Femur (tissue), 1 donor: Measurements from ENCODE around the gene CNTNAP5.

Experiments used
- DNase-seq: peaks from one replicate; pipeline ENCODE4 v3.0.0-alpha.2; 2017

Gene CNTNAP5

DNA sequence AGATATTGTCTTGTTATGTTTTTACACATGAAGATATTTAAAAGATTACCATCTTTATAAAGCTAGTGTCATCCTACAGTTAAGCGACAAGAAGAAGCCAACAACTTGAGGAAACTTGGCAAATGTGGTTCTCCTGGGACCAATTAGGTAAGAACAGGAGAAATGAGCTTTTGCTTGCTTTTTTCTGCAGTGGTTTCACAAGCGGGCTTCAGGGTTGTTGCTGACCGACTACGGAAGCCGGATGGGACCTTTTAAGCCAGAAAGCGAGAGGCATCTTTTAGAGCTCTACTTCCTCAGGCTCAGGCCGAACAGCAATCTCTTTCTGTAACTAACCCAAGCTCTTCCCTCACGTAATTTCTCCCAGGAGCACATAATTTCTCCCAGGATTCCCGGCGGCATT is 256.5 kb downstream of the CNTNAP5 start:
- peak; percentile 35 for DNase-seq

DNA sequence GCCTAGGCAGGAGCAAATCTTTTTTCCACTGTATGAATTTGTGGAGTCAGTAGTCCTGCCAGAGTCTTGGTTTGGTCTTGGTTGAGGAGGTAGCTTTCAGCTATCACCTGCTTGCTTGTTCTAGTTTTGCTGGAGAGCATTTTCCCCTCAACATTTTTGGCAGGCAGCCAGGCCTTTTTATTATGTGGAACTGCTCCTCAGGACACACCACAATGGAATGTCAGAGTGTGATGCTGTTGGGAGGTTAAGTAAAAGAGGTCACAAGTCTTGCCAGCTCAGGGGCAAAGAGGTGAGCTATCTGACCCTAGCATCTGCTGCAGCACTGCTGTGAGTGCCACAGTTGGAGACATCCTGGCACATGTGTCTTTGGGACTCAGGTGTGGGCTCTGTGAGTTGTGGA is 258.0 kb downstream of the CNTNAP5 start:
- no peak for DNase-seq

DNA sequence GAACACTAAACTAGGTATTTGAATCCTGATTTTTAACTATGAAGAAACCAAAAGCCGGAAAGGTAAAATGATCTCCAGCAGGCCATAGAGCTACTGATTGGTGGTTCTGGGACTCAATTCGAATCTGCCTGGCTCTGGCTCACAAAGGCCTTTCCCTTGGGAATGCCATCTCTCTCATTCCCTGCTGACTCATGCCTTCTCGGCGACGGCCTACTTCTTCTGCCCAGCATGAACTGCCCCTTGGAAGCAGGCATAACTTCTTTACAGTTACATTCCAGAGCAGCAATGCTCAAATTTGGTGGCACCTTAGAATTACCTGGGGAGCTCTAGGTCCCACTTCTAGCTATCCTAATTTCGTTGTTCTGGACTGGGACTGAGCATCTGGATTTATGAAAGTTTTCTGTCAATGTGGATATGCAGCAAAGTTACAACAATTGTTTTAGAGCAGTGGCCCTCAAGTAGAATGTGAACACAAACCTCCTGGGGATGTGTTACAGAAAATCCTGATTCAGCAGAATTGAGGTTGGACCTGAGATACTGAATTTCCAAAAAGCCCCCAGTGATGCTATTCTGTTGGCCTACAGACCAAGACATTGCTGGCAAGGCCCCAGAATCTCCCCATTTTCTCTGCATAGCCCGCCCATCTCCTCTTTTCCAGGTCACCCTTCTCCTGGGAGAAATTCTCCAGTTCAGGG is 261.1 kb downstream of the CNTNAP5 start:
- DNase-seq, result no peak

DNA sequence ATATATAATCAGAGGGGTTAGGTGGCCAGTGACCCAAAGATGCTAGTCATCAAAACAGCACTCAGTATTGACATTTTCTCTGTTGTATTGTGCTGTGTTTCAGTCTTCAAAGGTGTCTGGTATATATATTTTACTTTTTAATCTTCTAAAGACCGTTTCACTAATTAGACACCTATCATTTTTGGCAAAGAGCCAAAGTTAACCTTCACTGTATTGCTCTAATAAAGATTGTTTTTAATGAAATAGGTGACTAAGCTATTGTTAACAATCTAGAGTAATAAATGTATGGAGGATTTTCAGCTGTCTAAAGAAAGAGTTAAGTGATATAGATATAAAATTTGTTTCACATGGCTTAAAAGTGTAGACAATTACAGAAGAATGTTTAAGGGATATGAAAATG is 264.0 kb downstream of the CNTNAP5 start:
- no peak for DNase-seq

DNA sequence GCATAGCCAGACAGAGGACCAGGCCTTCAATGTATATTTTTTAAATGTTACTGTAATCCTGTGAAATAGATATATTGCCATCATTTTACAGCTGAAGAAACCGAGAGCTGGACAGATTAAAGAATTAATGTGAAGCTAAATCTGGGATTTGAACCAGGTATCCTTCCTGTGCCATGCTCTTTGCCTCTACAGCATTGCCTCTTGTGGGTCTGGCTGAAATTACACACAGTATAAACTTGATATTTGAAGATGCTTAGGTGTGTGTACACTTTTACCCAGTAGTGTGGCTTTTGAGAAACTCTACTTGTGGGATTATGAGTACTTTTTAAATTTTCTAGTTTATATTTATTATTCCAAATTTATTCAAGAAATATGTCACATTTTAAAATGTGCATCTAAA is 264.5 kb downstream of the CNTNAP5 start:
- no peak for DNase-seq

DNA sequence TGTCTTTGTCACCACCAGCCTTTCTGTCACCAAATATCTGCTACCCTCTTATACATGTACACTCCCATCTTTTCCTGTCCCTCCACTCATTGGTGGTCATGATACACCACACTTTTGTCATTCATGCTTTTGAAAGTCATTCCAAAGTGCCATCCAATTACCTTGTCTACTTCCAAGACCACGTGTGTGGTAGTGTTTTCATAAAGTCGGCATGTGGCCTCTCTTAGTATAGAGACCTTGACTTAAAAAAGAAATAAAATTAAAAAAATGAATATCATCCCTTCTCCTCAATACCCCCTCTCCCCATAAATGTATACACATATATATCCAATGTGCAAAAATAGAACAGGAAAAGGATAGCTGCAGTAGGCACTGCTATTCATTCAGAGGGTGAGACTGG is 271.4 kb downstream of the CNTNAP5 start:
- DNase-seq, result no peak

DNA sequence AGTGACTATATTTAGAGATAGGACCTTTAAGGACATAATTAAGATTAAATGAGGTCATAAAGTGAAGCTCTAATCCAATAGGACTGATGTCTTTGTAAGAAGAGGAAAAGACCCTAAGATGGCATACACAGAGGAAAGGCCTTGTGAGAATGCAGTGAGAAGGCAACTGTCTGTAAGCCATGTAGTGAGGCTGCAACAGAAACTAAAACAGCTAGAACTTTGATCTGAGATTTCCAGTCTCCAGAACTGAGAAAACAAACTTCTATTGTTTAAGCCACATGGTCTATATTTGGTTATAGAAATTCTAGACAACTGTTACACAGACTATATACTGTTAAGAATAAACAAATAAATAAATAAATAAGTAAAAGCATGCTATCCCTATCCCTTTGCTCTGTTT is 276.8 kb downstream of the CNTNAP5 start:
- DNase-seq, result no peak

DNA sequence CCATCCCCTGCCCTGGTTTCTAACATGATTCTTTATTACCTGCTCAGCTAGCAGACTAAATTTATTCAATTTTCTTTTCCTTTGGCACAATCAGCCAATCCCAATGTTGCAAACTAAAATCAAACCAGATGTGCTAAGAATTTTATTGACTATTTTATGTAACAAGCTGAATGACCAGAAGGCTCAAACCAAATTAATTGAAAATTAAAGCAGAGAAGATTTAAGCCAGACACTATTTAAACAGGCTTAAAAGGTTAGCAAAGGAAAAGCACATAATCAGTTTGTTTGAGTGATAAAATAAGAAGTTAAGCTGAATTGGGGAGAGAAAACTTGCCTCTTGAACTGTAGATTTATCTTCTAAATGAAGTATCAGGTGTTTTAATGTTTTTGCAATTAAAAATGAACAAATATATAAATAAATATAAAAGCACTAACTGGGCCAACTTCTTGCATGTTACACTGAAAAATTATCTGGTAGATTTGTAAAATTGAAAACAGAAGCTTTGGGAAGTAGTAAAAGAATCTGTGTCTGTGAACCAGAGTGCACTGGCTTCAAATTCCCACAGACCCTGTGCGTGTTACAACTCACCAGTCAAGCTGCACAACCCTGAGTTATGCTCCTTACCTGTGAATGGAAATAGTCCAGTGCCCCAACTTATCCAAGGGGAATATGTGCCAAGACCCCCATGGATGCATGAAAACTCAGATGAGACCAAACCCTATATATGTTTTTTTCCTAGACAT is 283.4 kb downstream of the CNTNAP5 start:
- DNase-seq, result no peak

DNA sequence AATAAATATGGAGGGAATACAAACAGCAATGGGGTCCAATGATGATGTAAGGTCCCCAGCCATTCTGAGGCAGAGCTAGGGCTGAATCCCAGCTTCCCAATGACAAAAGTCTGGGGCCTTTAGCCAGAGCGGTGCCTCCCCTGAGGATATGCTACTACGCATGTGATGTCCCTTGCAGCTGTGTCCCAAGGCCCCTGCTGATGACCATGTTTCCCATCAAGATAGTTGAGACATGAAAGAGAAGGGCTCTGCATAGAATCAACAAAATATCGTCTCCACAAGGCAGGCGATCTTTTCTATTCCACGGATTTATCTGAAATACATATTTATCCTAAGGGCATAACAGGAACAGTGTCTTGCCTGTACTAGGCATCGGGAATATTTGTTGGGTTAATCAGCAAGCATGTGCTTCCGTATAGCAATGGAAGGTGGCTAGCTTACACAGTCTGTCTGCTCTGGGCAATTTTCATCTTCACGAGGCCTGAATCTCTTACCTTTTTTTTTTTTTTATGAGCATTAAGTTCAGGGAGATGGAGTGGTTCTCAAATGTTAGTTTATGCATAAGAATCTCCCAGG is 284.6 kb downstream of the CNTNAP5 start:
- no peak for DNase-seq

DNA sequence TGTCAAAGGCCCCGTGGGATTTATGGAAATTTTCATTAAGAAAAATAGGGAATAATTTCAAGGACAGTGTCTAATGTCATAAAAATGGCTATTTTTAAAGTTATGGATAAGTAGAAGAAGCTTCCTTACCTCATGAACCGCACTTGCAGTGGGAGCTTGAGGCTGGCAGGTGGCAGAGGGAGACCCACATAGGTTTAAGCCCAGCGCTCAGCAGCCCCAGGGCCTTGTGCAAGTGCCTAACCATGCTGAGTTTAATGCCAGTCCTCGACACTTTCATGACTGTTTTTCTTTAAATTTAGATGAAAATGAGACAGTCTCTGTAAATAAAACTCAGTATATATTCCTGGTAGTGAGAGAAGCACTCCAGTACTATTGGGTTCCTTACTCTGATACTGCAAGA is 285.6 kb downstream of the CNTNAP5 start:
- DNase-seq, result no peak

DNA sequence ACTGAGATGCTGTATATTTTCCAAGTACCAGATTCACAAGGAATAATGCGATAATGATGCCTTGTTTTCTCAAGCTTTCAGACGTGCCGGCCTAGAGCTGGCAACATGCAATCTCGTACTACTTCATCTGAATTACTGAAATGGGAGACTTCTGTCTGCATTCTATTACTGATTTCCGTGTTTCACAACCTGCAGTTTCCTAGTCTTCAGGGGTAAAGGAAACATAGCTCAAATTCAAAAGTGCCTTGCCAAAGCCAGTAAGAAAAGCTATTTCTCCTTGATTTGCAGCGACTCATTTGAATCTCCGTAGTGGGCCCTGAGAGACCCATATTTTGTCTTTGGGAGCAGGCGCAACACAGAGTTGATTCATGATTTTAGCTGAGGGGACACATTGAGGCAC is 289.0 kb downstream of the CNTNAP5 start:
- no peak for DNase-seq

DNA sequence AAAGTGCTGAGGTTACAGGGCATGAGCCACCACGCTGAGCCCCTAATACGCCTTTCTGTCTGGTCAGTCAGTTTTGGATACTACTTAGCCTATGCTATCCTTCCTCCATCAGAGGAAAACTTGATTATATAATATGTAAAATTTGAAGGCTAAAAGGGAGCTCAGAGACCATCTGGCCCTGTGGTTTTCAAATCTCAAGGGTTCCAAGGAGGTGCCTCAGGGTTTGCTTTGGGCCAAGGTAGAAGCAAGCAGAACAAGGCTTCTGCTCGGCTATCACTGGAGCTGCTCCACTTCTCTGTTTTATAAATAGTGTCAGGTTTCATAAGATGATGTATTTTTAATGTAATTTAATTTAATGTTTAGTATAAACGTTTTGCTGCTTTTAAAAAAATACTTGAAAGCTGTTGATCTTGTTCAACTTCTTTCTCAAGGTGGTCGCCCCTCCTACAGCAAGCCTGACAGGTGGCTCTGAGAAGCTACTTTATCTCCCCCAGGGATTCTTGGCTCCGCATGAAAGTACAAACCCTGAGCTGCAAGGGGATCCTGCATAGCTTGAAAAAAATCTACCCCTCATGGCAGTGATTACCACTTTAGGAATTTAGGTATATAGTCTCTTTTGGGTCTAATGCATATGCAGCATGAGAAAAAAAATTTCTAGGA is 290.3 kb downstream of the CNTNAP5 start:
- DNase-seq, result no peak

DNA sequence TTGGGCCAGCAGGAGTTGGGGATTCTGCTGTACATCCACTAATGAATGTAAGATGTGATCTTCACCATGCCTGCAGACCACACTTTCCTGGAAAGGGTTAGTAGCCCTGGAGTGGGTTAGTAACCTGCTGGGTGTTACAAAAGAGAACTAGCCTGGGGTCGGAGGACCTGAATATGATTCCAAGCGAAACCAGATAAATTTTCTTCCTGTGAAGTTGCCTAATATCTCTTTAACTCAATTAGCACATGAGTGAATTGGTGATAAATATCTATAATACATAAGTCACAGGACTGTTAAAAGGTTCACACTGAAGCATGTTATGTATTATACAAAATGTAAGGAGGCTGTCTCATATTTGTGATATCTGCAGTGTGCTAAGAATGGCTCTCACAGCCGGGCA is 291.0 kb downstream of the CNTNAP5 start:
- no peak for DNase-seq

DNA sequence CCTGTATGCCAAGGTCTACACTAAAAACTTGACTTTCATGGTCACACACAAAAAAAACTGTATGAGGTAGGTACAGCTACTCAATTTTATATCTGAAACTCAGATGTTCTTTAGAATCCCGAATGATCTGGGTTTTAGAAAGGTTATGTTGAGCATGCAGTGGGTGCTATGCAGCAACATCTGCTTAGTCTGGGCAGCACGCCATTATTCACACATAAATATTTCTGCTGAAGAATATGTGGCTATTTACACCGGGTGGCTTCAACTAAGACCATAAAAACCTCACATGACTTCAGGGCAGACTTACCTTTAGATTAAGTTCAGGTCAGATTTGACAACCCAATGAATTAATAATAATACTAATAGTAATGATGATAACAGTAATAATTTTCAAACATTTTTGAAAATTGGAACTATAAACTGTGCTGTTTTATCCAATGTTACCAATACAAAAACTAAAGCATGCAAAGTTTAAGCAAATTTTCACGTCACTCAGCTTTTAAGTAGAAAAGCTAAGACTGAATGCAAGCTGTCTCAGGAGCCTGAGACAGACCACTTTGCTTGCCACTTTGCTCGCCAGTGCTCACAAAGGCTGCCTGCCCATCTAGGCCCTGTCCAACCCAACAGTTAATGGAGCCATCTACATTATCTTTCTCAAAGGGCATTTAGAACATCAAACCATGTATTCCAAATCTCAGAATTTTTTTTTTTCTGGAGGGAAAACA is 292.0 kb downstream of the CNTNAP5 start:
- peak; percentile 21 for DNase-seq

DNA sequence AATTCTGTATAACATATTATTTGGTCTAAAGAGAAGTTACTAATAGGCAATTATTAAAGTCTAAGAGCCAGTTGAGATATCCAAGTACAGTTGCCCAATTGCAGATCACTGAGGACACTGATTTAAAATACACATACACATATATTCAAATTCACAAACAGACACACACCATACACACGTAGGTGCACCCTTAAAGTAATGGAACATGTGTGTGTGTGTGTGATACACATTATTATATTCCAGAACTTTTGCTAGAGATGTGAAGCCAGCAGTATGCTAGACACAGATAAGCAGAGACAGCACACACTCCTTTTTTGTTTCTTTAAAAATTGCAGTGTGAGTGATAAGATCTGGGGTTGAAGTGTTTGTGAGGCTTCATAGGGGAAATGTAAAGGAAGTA is 292.5 kb downstream of the CNTNAP5 start:
- no peak for DNase-seq

DNA sequence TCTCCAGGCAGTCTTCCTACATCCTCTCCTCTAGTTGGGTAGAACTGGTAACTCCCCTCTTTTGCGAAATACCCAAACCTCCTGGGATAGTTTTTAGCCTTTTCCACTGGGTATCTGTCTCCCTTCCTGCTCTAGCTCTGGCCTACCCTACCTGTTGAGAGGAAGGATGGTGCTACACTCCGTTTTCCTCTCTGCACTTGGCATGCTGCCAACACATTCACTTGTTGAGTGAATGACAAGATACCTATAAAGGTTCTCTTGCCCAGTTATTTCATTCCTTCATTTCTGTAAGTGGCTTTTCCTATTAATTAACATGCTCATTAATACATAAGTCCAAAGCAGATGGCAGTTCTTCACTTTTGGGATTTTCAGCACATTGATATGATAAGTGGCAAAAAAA is 293.8 kb downstream of the CNTNAP5 start:
- DNase-seq, result no peak

DNA sequence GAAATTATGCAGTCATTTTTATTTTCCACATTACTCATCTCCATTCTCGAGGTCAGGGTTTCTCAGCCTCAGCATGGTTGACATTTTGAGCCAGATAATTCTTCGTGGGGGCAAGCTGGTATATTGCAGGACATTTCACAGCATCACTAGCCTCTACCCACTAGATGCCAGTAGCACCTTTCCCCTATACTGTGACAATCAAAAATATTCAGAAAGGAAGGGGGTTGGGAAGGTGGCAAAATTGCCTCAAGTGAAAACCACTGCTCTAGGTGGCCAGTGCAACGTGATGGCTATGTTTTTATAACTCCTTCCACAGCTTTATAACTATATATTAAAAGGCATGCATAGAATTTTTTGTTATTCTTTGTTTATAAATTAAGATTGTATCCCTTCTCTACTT is 294.5 kb downstream of the CNTNAP5 start:
- DNase-seq, result no peak

DNA sequence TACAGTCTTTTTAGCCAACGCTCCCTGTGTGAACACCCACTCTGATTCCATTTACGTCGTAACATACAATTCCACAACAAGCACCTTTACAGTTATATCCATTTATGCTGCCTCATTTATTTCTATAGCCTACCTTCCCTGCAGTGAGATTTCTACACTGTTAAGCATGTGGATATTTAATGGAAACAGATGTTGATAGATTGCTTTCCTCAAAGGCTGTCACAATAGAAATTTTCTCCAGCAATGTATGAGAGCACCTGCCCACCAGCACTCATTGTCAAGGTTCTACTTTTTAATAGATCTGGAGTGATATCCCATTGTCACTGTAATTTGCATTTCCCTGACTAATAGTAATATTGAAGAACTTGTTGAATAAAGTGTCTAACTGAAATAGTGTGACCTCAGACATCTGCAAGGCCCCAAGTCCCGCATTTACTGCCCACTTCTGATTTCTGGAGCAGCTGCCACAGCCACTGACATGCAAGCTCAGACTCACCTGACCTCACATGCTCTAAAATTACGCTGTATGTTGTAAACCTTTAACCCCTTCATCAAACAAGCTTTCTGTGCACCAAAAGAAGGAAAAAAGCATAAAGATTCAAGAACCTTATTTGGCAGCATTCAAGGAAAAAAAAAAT is 295.1 kb downstream of the CNTNAP5 start:
- no peak for DNase-seq

DNA sequence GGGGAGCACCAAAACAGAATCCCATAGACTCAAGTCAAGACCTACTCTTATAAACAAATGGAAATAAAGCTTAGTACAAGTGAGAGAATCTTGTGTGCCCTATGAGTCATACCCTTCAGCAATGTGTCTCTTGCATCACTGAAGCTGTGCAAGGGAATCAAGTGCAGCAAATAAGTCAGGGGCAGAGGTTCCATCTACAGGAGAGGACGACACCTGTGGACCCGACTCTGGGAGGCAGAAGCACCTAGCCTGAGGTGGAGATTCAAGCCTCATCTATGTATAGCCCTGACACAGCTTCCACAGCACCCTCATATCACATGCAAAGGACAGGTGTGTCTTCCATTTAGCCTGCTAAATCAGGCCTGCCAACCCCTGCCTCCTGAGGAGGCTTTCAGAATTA is 298.2 kb downstream of the CNTNAP5 start:
- DNase-seq, result no peak

DNA sequence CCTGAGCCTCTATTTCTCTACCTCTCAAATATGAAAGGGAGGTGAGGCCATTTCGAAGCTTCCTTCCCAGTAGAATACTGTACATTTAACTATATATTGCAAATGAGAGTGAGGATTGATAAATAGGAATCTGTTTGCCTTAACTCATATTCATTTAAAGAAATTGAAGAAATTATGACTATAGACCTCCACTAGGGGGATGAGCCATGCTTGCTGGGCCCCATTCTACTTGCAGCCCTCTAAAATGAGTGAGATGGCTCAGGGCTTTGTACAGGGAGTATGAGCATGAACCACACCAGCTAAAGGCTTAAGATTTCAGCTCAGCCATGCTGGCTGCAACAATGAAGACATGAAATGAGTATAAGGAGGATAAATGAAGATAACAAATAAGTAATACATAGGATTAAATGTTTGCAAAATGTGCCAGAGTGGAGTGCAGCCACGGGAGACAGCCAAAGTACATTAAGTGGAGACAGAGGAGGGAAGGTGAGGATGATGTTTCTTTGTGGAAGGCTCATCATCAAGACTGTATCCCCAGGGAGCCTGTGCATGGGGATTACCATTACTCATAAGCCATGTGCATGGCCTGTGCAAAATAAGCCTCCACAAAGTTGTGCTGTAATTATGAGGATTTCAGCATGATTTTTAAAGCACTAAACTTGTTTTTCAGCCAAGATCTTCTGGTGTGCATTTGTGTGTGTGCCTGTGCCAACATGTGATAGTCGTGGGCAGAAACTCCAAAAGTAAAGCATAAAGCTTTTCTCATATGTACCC is 300.8 kb downstream of the CNTNAP5 start:
- no peak for DNase-seq

DNA sequence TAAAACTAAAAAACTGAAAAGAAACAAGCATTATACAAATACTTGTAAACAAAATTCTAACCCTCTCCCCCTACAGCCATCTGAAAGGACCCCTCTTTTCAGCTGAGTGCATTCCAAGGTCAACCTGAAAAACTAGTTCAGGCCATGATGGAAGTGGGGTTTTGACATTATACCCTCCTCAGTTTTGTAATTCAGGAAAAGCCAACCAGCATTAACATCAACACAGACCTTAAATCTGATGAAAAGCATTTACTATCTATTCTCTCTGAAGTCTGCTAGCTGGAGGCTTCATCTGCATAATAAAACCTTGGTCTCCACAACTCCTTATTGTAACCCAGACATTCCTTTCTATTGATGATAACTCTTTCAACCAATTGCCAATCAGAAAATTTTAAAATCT is 302.2 kb downstream of the CNTNAP5 start:
- no peak for DNase-seq

DNA sequence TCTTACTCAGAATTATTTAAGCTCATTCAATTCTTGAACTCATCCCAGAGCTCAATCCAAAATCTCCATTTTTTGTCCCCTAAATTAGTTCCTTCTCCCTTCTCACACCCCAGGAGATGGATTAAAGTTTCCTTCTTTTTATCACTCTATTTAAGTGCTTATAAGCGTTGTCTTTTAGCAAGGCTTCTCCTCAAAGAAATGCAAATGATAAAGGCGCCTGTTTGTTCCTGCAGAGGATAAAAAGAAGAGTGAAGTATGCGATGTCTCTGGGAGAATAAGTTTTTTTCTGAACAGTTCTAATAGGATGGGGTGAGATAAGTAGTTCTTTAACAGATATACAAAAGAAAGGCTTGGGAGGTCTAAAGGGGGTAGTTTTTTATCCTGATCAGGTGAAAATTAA is 303.3 kb downstream of the CNTNAP5 start:
- no peak for DNase-seq
